Neural cell (in vitro differentiated cells): ENCODE results near the gene PAGE2B. TPM values are rescaled to one million over a fixed set of nuclear protein-coding genes. Genes with fewer than 3 reads are reported as not detected.

Experiments
- H2AFZ ChIP-seq: fragments of 200-600, 300-800 bp; sonication (generic), shearing (Covaris generic); 2 replicates; pipeline ENCODE4 v1.6.0; 2014; ENCODE audit warnings: low read depth, mild to moderate bottlenecking, antibody characterized with exemption, low read length, moderate library complexity
- H3F3A ChIP-seq: fragments of 200-600 bp; shearing (Covaris generic); 2 replicates; pipeline ENCODE4 v1.6.1; 2016; ENCODE audit warnings: mild to moderate bottlenecking, moderate library complexity, mixed read lengths, antibody characterized with exemption, low read length; ENCODE audit not compliant: insufficient read depth, poor library complexity, severe bottlenecking
- H3K27ac ChIP-seq: fragments of 200-600, 300-800 bp; sonication (generic), shearing (Covaris generic); 2 replicates; pipeline ENCODE4 v1.5.1; 2014; ENCODE audit warnings: mild to moderate bottlenecking, low read length, moderate library complexity
- H3K27me3 ChIP-seq: fragments of 300-800, 200-600 bp; sonication (generic), shearing (Covaris generic); 2 replicates; pipeline ENCODE4 v1.6.0; 2014; ENCODE audit warnings: mild to moderate bottlenecking, low read depth, low read length, moderate library complexity; ENCODE audit not compliant: insufficient read depth
- H3K36me3 ChIP-seq: fragments of 300-800, 200-600 bp; sonication (generic), shearing (Covaris generic); 2 replicates; pipeline ENCODE4 v1.5.1; 2014; ENCODE audit warnings: mild to moderate bottlenecking, antibody characterized with exemption, low read length, moderate library complexity; ENCODE audit not compliant: insufficient read depth
- H3K4me2 ChIP-seq: fragments of 300-800, 200-600 bp; sonication (generic), shearing (Covaris generic); 2 replicates; pipeline ENCODE4 v1.6.0; 2014; ENCODE audit warnings: mild to moderate bottlenecking, low read length
- H3K4me3 ChIP-seq: fragments of 300-800, 200-600 bp; sonication (generic), shearing (Covaris generic); 2 replicates; pipeline ENCODE4 v1.5.1; 2014; ENCODE audit warnings: mild to moderate bottlenecking, low read length, moderate library complexity
- H3K79me2 ChIP-seq: fragments of 200-600 bp; shearing (Covaris generic); replicated peaks from 2 replicates; pipeline ENCODE4 v1.6.0; 2014; ENCODE audit warnings: mild to moderate bottlenecking, low read length, moderate library complexity; ENCODE audit not compliant: insufficient read depth
- H3K9ac ChIP-seq: fragments of 300-800, 200-600 bp; sonication (generic), shearing (Covaris generic); 2 replicates; pipeline ENCODE4 v1.6.1; 2016; ENCODE audit warnings: mild to moderate bottlenecking, low read length, mixed read lengths
- H3K9me2 ChIP-seq: fragments of 200-600 bp; shearing (Covaris generic); 2 replicates; pipeline ENCODE4 v1.6.1; 2016; ENCODE audit warnings: mild to moderate bottlenecking, low read length, mixed read lengths; ENCODE audit not compliant: insufficient read depth
- H3K9me3 ChIP-seq: fragments of 200-600, 300-800 bp; sonication (generic), shearing (Covaris generic); 2 replicates; pipeline ENCODE4 v1.6.1; 2016; ENCODE audit warnings: mild to moderate bottlenecking, mixed run types, low read length, moderate library complexity, mixed read lengths
- H4K20me1 ChIP-seq: fragments of 200-600 bp; shearing (Covaris generic); 2 replicates; pipeline ENCODE4 v1.6.1; 2016; ENCODE audit warnings: mild to moderate bottlenecking, mixed run types; ENCODE audit not compliant: insufficient read depth
- CTCF ChIP-seq: fragments of 450-650 bp; IDR thresholded peaks from 2 replicates; pipeline ENCODE4 v1.5.1; 2014; ENCODE audit warnings: antibody characterized with exemption, mild to moderate bottlenecking, moderate library complexity; ENCODE audit not compliant: poor library complexity, severe bottlenecking
- EP300 ChIP-seq: fragments of 450-650 bp; conservative IDR thresholded peaks from 2 replicates; pipeline ENCODE4 v1.6.1; 2014; ENCODE audit warnings: antibody characterized with exemption, mild to moderate bottlenecking, moderate library complexity; ENCODE audit not compliant: poor library complexity, severe bottlenecking
- EZH2 ChIP-seq: fragments of 200-600, 300-800 bp; shearing (Covaris generic), sonication (generic); IDR thresholded peaks from 2 replicates; pipeline ENCODE4 v1.6.1; 2014; ENCODE audit warnings: antibody characterized with exemption, low read length, borderline replicate concordance, mild to moderate bottlenecking; ENCODE audit not compliant: insufficient read depth, poor library complexity, severe bottlenecking
- MXI1 ChIP-seq: fragments of 450-650 bp; conservative IDR thresholded peaks from 2 replicates; pipeline ENCODE4 v1.6.1; 2014; ENCODE audit warnings: antibody characterized with exemption, mild to moderate bottlenecking; ENCODE audit not compliant: poor library complexity, severe bottlenecking
- POLR2AphosphoS5 ChIP-seq: IDR thresholded peaks from 2 replicates; pipeline ENCODE4 v1.6.1; 2012
- RAD21 ChIP-seq: fragments of 450-650 bp; conservative IDR thresholded peaks from 2 replicates; pipeline ENCODE4 v1.6.1; 2014; ENCODE audit warnings: antibody characterized with exemption, mild to moderate bottlenecking, moderate library complexity
- REST ChIP-seq: IDR thresholded peaks from 2 replicates; pipeline ENCODE4 v1.6.1; 2012; ENCODE audit warnings: borderline replicate concordance
- SMC3 ChIP-seq: fragments of 450-650 bp; conservative IDR thresholded peaks from 2 replicates; pipeline ENCODE4 v1.6.1; 2014; ENCODE audit warnings: antibody characterized with exemption, mild to moderate bottlenecking, moderate library complexity; ENCODE audit not compliant: poor library complexity
- TAF1 ChIP-seq: IDR thresholded peaks from 2 replicates; pipeline ENCODE4 v1.6.1; 2012; ENCODE audit warnings: low read depth
- polyA plus RNA-seq: library from polyadenylated mRNA; depleted of rRNA; stranded (reverse); fragments of >200 nt; gene quantifications from 2 replicates; pipeline ENCODE4 v1.2.3, GENCODE V29; 2014

PAGE2B gene
- polyA plus RNA-seq, 1 donor from 2014 or later: not detected

GRCh38 chrX:55028611-55029010 is 46.2 kb upstream of the PAGE2B start:
- no peak overlapping the region for H3K4me3 ChIP-seq
- H3K36me3 ChIP-seq: no peaks in the 10 kb centered on the region
- H3K4me2 ChIP-seq: no peak overlapping the region
- H2AFZ ChIP-seq: no peak overlapping the region
- H3K27me3 ChIP-seq: no peaks in the 10 kb centered on the region
- TF ChIP-seq REST (no peak), EP300 (no peak), SMC3 (no peak), CTCF (no peak), POLR2AphosphoS5 (no peak), EZH2 (no peak), RAD21 (no peak), MXI1 (no peak), TAF1 (no peak)
- H3K9ac ChIP-seq: no peak overlapping the region
- no peaks in the 10 kb centered on the region for H3F3A ChIP-seq
- H3K27ac ChIP-seq: no peak overlapping the region
- H4K20me1 ChIP-seq: no peaks in the 10 kb centered on the region
- H3K79me2 ChIP-seq: no peaks in the 10 kb centered on the region
- H3K9me2 ChIP-seq: no peaks in the 10 kb centered on the region
- H3K9me3 ChIP-seq: no peaks in the 10 kb centered on the region

GRCh38 chrX:55029291-55029690 is 45.5 kb upstream of the PAGE2B start:
- Histone ChIP-seq H3K4me2 (no peak overlapping the region), H3K36me3 (no peaks in the 10 kb centered on the region)
- TF ChIP-seq EZH2 (no peak), EP300 (no peak), SMC3 (no peak), REST (no peak)

More at GRCh38 chrX:55029291-55029690, 45.5 kb upstream of the PAGE2B start:
- Histone ChIP-seq H4K20me1 (no peaks in the 10 kb centered on the region), H2AFZ (no peak overlapping the region), H3K27me3 (no peaks in the 10 kb centered on the region), H3K9ac (no peak overlapping the region), H3K27ac (no peak overlapping the region), H3K4me3 (no peak overlapping the region), H3K9me3 (no peaks in the 10 kb centered on the region), H3K79me2 (no peaks in the 10 kb centered on the region), H3K9me2 (no peaks in the 10 kb centered on the region), H3F3A (no peaks in the 10 kb centered on the region)
